K562 (cell line): ENCODE data around the gene CCT3. TPM values are rescaled to one million over a fixed set of nuclear protein-coding genes. Genes with fewer than 3 reads are reported as not detected.
"Not testable (repeated sequence)": the region's sequence is repeated elsewhere in the genome, so short reads cannot be mapped to it uniquely, and the experiment has no call there.

Experiments
- ATAC-seq: fragments of 200-7000 bp; cut with Tn5 transposase; 3 replicates; pipeline ENCODE4 v1.9.1; 2020; ENCODE audit warnings: moderate library complexity
- BruUV-seq: library from RNA; stranded (reverse); fragments of 400-500 nt; replicated peaks from 2 replicates; lab custom pipeline; 2021; lab: Mats Ljungman, UMichigan
- CTCF ChIA-PET: fragments of 300-600 bp; formaldehyde crosslinking; extraction: SDS; loops from one replicate; lab custom pipeline; 2021; ENCODE audit warnings: low intra/inter-chr PET ratio; lab: Yijun Ruan, JAX
- POLR2A ChIA-PET: fragments of 300-600, 350-650 bp; sonication (Branson Sonifier 250); formaldehyde crosslinking; extraction: SDS; loops from one replicate; lab custom pipeline; 2021; ENCODE audit warnings: antibody characterized with exemption, inconsistent platforms; lab: Yijun Ruan, JAX
- DNase-seq, 4 experiments: peaks; one replicate each; pipeline versions ENCODE4 v3.0.0 to v3.0.0-alpha.2; 2011 to 2018; ENCODE audit warnings: low spot score in 3 of 4, mixed read lengths in 3 of 4; ENCODE audit errors: extremely low read depth in 1 of 4
- FAIRE-seq: peaks from 2 replicates; lab custom pipeline; 2011; peaks lifted over from hg19 to GRCh38; lab: Jason Lieb, UNC
- H2AFZ ChIP-seq: 2 replicates; pipeline ENCODE4 v1.6.0; 2011; ENCODE audit warnings: low read depth, low read length, control low read depth, inconsistent platforms
- H3K27ac ChIP-seq: fragments of 200-600 bp; 3 replicates; pipeline ENCODE4 v1.8.0; 2011; ENCODE audit warnings: low read depth, mild to moderate bottlenecking, control low read depth, inconsistent platforms, low read length, moderate library complexity, mixed read lengths; ENCODE audit errors: extremely low read depth
- H3K27me3 ChIP-seq, 2 experiments: fragments of 300-600 bp in 1 of 2; 2 replicates in 1 of 2; 3 replicates in 1 of 2; pipeline versions ENCODE4 v1.6.0 to v1.8.0; 2011; ENCODE audit warnings: inconsistent platforms in 2 of 2, low read length in 2 of 2, mild to moderate bottlenecking in 1 of 2, mixed read lengths in 1 of 2, moderate library complexity in 1 of 2; ENCODE audit not compliant: control insufficient read depth in 2 of 2, insufficient read depth in 2 of 2
- H3K36me3 ChIP-seq: fragments of 300-600 bp; 3 replicates; pipeline ENCODE4 v1.8.0; 2011; ENCODE audit warnings: mild to moderate bottlenecking, low read length, inconsistent platforms; ENCODE audit not compliant: control insufficient read depth, insufficient read depth
- H3K4me1 ChIP-seq, 2 experiments: fragments of 200-600 bp in 1 of 2; replicated peaks in 1 of 2; 2 replicates in 1 of 2; 3 replicates in 1 of 2; pipeline versions ENCODE4 v1.5.1 to v1.8.0; 2011; ENCODE audit warnings: inconsistent platforms in 2 of 2, low read length in 2 of 2, mild to moderate bottlenecking in 1 of 2, mixed read lengths in 1 of 2, moderate library complexity in 1 of 2; ENCODE audit not compliant: control insufficient read depth in 2 of 2, insufficient read depth in 2 of 2
- H3K4me2 ChIP-seq: 2 replicates; pipeline ENCODE4 v1.6.1; 2011; ENCODE audit warnings: low read length, control low read depth, inconsistent platforms, mixed read lengths; ENCODE audit not compliant: insufficient read depth
- H3K4me3 ChIP-seq: fragments of 200-600 bp; sonication (generic), shearing (Covaris generic); 2 replicates; pipeline ENCODE4 v1.5.1; 2016; ENCODE audit warnings: control low read depth, inconsistent platforms
- H3K79me2 ChIP-seq: fragments of 200-600 bp; 3 replicates; pipeline ENCODE4 v1.8.0; 2011; ENCODE audit warnings: low read length, inconsistent platforms; ENCODE audit not compliant: control insufficient read depth, insufficient read depth
- H3K9ac ChIP-seq, 2 experiments: 2 replicates each; pipeline versions ENCODE4 v1.6.0 to v1.6.1; 2011; ENCODE audit warnings: low read depth in 2 of 2, low read length in 2 of 2, control low read depth in 1 of 2, inconsistent platforms in 1 of 2, mild to moderate bottlenecking in 1 of 2, mixed read lengths in 1 of 2; ENCODE audit not compliant: insufficient read depth in 1 of 2
- H3K9me1 ChIP-seq: one replicate; pipeline ENCODE4 v1.6.0; 2011; ENCODE audit warnings: inconsistent platforms, mild to moderate bottlenecking, low read length, moderate library complexity; ENCODE audit not compliant: control insufficient read depth, insufficient read depth
- H3K9me3 ChIP-seq: replicated peaks from 2 replicates; pipeline ENCODE4 v1.5.1; 2011; ENCODE audit warnings: low read depth, low read length, inconsistent platforms; ENCODE audit not compliant: control insufficient read depth, insufficient read depth
- H4K20me1 ChIP-seq: replicated peaks from 2 replicates; pipeline ENCODE4 v1.6.1; 2011; ENCODE audit warnings: low read length, inconsistent platforms, mixed read lengths; ENCODE audit not compliant: control insufficient read depth, insufficient read depth
- BCLAF1 ChIP-seq, 2 experiments: fragments of 450-650 bp in 1 of 2; IDR thresholded peaks; 2 replicates each; pipeline ENCODE4 v1.6.1; 2011 to 2017; ENCODE audit warnings: low read depth in 2 of 2, antibody characterized with exemption in 1 of 2, borderline replicate concordance in 1 of 2, low read length in 1 of 2, mild to moderate bottlenecking in 1 of 2, mixed read lengths in 1 of 2; ENCODE audit not compliant: control insufficient read depth in 1 of 2
- CBFB ChIP-seq: sonication (generic); formaldehyde crosslinking; IDR thresholded peaks from 2 replicates; pipeline ENCODE4 v1.4.0; 2020; ENCODE audit warnings: mild to moderate bottlenecking, missing genetic modification reagents
- MAFG ChIP-seq: fragments of 450-650 bp; conservative IDR thresholded peaks from 2 replicates; pipeline ENCODE4 v1.6.1; 2016; ENCODE audit warnings: missing genetic modification characterization, missing compliant biosample characterization
- MECOM ChIP-seq: fragments of 250-450 bp; sonication (Bioruptor Pico); IDR thresholded peaks from 2 replicates; pipeline ENCODE4 v1.8.0; 2022; ENCODE audit warnings: inconsistent platforms
- NONO ChIP-seq, 2 experiments: fragments of 200-400 bp in 1 of 2; fragments of 450-650 bp in 1 of 2; formaldehyde crosslinking in 1 of 2; IDR thresholded peaks; 2 replicates each; pipeline ENCODE4 v1.6.1; 2017; ENCODE audit warnings: low read depth in 2 of 2, mild to moderate bottlenecking in 2 of 2, moderate library complexity in 2 of 2, low read length in 1 of 2
- POLR3G ChIP-seq: IDR thresholded peaks from 2 replicates; pipeline ENCODE4 v1.6.1; 2011; ENCODE audit not compliant: insufficient read length, insufficient replicate concordance; ENCODE audit errors: extremely low read depth
- WHSC1 ChIP-seq: IDR thresholded peaks from one replicate; pipeline ENCODE4 v1.6.1; 2012; ENCODE audit warnings: low read length, control low read depth, inconsistent platforms
- ZNF121 ChIP-seq: sonication (generic); formaldehyde crosslinking; conservative IDR thresholded peaks from 2 replicates; pipeline ENCODE4 v1.8.0; 2022; ENCODE audit warnings: missing genetic modification reagents
- ZNF740 ChIP-seq, 3 experiments: fragments of 200-800 bp in 1 of 3; sonication (Bioruptor generic) in 1 of 3; sonication (generic) in 1 of 3; formaldehyde crosslinking in 1 of 3; IDR thresholded peaks; 2 replicates each; pipeline versions ENCODE4 v1.6.1 to v1.8.0; 2016 to 2022; ENCODE audit warnings: mild to moderate bottlenecking in 2 of 3, missing compliant biosample characterization in 2 of 3, missing genetic modification characterization in 2 of 3, missing genetic modification reagents in 1 of 3
- WGBS: fragments of 100-300 bp; shearing (Covaris generic); methylation state at CpG from one replicate; pipeline ENCODE4 v1.1.6; 2016; ENCODE audit warnings: low coverage, mixed read lengths; ENCODE audit not compliant: insufficient coverage; ENCODE audit errors: missing lambda C conversion rate; 5-methylcytosine and 5-hydroxymethylcytosine counted together
- in situ Hi-C: fragments of 300-500 bp; cut with MboI; formaldehyde crosslinking; loops from 4 replicates; pipeline ENCODE4 v1.15.0; 2018; ENCODE audit warnings: inconsistent platforms, mixed read lengths
- intact Hi-C: fragments of 100-400 bp; cut with micrococcal nuclease; formaldehyde crosslinking; loops from 2 replicates; pipeline ENCODE4 v1.14.2; 2022
- polyA plus RNA-seq, 8 experiments: library from polyadenylated mRNA; depleted of rRNA in 4 of 8; stranded (reverse) in 5 of 8; unstranded in 3 of 8; fragments of >200 nt; fragmentation: Nextera tagmentation in 2 of 8; fragmentation: Illumina TruSeq in 1 of 8; extraction: Ambion mirVana in 2 of 8; extraction: Trizol in 1 of 8; gene quantifications; 2 replicates each; pipeline versions ENCODE4 v1.2.1 to v1.2.3, GENCODE V29; 2011 to 2014; ENCODE audit warnings: inconsistent platforms in 1 of 8, missing spikeins in 1 of 8
- total RNA-seq, 7 experiments: library from RNA; depleted of rRNA in 6 of 7; stranded (reverse); fragments of >200 nt in 6 of 7; fragmentation: Illumina TruSeq in 2 of 7; extraction: Trizol in 2 of 7; gene quantifications; 2 replicates each; pipeline versions ENCODE4 v1.2.1 to v1.2.3, GENCODE V29; 2011 to 2021; ENCODE audit warnings: low replicate concordance in 1 of 7
- TF ChIP-seq, protein P1 (sequence below): sonication (generic); formaldehyde crosslinking; IDR thresholded peaks from 2 replicates; pipeline ENCODE4 v1.8.0; 2022; ENCODE audit warnings: mild to moderate bottlenecking, missing genetic modification reagents

The CCT3 gene
- total and polyA plus RNA-seq, 9 of the 15 experiments (the other 6 are each of a cell fraction or from before 2014, with no cell fraction given): 475 to 1,167 (median 610) TPM

DNA sequence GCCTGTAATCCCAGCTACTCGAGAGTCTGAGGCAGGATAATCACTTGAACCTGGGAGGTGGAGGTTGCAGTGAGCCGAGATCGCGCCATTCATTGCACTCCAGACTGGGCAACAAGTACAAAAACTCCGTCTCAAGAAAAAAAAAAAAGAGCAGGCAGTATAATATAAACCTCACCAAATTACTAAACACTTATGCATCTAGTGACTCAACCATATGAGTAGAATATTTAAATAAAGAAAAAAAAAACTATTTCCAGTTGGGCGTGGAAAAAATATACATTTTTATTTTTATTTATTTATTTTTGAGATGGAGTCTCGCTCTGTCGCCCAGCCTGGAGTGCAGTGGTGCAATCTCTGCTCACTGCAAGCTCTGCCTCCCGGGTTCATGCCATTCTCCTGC lies 14.9 kb downstream of the CCT3 start:
- ATAC-seq, H3K27me3 ChIP-seq, H3K4me3 ChIP-seq, H3K4me1 ChIP-seq, H3K9me3 ChIP-seq, H3K79me2 ChIP-seq, in situ Hi-C loops, H3K4me2 ChIP-seq, H3K9ac ChIP-seq, intact Hi-C loops, FAIRE-seq, DNase-seq, H2AFZ ChIP-seq, H4K20me1 ChIP-seq, BruUV-seq, CTCF ChIA-PET, H3K27ac ChIP-seq, H3K9me1 ChIP-seq: not testable (repeated sequence)
- WGBS: 98% methylated on average over 8 of the region's 9 CpGs
- POLR2A ChIA-PET: interaction anchor here (0.6 to 1.3 kb wide), 3 partner anchors 16 to 28 kb away, joined by 3 to 5 read pairs (median 3); partner anchors contain the start of gene GLMP
- peaks cover 84% of the 10 kb centered on the region for H3K36me3 ChIP-seq

DNA sequence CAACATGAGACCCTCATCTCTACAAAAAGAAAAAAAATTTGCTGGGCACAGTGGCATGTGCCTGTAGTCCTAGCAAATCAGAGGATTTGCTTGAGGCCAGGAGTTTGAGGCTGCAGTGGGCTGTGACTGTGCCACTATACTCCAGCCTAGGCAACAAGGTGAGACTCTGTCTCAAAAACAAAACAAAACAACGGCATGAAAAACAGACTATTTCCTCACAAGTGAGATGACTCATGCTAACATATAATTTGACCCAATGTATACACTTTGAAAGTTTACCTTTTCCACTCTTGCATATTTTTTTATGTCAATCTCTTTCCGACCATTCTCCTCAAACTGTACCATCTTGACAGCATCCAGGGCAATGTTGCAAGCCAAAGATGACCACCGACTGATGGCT lies 17.5 kb downstream of the CCT3 start:
- BruUV-seq: no TSS peak
- ATAC-seq: no peak
- Histone ChIP-seq H3K27me3 (no peaks in the 10 kb centered on the region), H4K20me1 (no peaks in the 10 kb centered on the region), H3K79me2 (no peaks in the 10 kb centered on the region; the same call in 2 of the 3 replicates), H3K4me3 (no peak overlapping the region), H2AFZ (no peak overlapping the region), H3K4me2 (no peak overlapping the region), H3K36me3 (peaks cover 92% of the 10 kb centered on the region), H3K4me1 (no peaks in the 10 kb centered on the region), H3K9me1 (no peaks in the 10 kb centered on the region), H3K27ac (no peak overlapping the region), H3K9ac (no peak overlapping the region), H3K9me3 (no peaks in the 10 kb centered on the region)
- FAIRE-seq: no peak
- 92% methylated on average over 3 of the region's 3 CpGs for WGBS
- intact Hi-C loops: no loop called here
- DNase-seq: no peak
- CTCF ChIA-PET: interaction anchor here (1.6 to 1.8 kb wide), 2 partner anchors 174 to 230 kb away, joined by 6 to 8 read pairs; no protein-coding TSS in a partner anchor
- POLR2A ChIA-PET: interaction anchor here (0.9 kb wide), 1 partner anchor 13 kb away, joined by 3 read pairs; no protein-coding TSS in a partner anchor
- in situ Hi-C loops: no loop called here
- TF ChIP-seq POLR3G (no peak), MAFG (no peak), MECOM (CRISPR knock-in tag) (no peak), ZNF121 (CRISPR knock-in tag) (no peak), NONO (IDR thresholded peaks at IDR 0.05; ENCODE audit: low read depth in 2 of 2, low read length in 1 of 2) (no peak), CBFB (CRISPR knock-in tag) (no peak), BCLAF1 (IDR thresholded peaks at IDR 0.05; ENCODE audit: borderline replicate concordance in 1 of 2, control insufficient read depth in 1 of 2, low read depth in 2 of 2, low read length in 1 of 2) (no peak), ZNF740 (CRISPR knock-in tag; IDR thresholded peaks at IDR 0.05) (no peak), ZNF740 (tag; IDR thresholded peaks at IDR 0.05) (no peak), WHSC1 (no peak)
- TF ChIP-seq, protein P1, sequence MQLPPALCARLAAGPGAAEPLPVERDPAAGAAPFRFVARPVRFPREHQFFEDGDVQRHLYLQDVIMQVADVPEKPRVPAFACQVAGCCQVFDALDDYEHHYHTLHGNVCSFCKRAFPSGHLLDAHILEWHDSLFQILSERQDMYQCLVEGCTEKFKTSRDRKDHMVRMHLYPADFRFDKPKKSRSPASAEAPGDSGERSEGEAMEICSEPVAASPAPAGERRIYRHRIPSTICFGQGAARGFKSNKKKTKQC (CRISPR knock-in tag): no peak
